SH-SY5Y (cell line): Measurements from ENCODE around the gene TEAD1.

Experiments
- GATA2 ChIP-seq: IDR thresholded peaks from 2 replicates; pipeline ENCODE4 v1.6.1; 2011; ENCODE audit warnings: mild to moderate bottlenecking, low read depth, low read length
- GATA3 ChIP-seq: IDR thresholded peaks from 2 replicates; pipeline ENCODE4 v1.6.1; 2011; ENCODE audit warnings: low read depth, mild to moderate bottlenecking, low read length, moderate library complexity

DNA sequence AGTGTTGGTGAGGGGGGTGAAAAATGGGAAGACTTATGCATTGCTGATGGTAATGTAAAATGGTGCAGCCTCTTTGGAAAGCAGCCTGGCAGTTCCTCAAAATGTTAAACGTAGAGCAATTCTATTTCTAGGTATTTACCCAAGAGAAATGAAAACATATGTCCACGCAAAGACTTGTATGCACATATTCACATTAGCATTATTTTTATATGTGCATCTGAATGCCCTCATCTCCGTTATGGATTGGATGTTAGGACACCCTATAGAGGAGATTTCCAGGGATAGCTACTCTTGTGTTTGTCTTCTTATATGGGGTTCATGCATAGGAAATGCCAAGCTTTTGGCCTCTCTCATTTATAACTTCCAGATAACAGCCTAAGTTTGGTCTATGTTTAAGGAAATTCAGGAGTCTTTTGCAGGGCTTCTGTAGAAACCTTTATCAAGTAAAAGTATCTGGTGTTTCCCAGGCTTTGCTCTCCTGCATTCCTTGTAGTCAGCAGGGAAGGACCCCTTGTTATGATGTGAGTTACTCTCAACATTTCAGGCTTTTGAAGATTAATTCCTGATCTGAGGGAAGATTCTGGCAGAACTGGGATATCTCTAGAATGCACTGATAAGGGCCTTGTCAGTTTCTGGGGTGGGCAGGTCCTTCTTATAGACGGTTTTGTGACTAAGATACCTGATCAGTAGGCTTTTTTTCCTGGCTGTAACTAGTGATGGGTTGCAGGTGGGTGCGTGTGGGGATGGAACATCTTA is 116.8 kb downstream of the TEAD1 start:
- TF ChIP-seq GATA3 = no peak
- no peak for TF ChIP-seq GATA2
